T-helper 22 cell (primary cell): ENCODE data around the gene BACH2.
"Not testable (repeated sequence)": the region's sequence is repeated elsewhere in the genome, so short reads cannot be mapped to it uniquely, and the experiment has no call there.

ENCODE experiments used
- DNase-seq: peaks from one replicate; pipeline ENCODE4 v3.0.0-alpha.2; 2020; ENCODE audit warnings: low read depth

The BACH2 gene

GRCh38 chr6:90212274-90212673 is 84.4 kb downstream of the BACH2 start:
- DNase-seq = no peak

GRCh38 chr6:90209527-90209926 is 87.1 kb downstream of the BACH2 start:
- DNase-seq = no peak

- not testable (repeated sequence) for DNase-seq
Observed at GRCh38 chr6:90208690-90209089, 88.0 kb downstream of the BACH2 start.

- DNase-seq = no peak
Observed at GRCh38 chr6:90204327-90205056, 92.2 kb downstream of the BACH2 start.

DNA sequence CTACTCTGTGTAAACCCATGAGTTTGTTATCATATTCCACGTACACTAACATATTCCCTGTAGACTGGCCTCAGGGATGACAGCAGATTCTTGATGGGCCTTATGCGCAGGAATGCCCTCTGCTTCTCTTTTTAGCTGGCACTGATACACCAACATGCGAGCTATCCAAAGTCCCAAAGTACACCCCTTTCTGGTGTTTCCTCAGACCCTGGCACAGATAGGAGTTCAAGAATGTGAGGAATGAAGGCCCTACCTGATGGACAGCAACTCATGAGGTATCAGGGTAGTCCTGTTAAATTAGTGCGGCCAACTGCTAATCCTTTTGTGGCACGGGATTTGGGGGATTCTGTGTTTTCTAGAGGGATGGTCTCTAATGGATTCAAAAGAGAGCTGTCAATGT is 93.0 kb downstream of the BACH2 start:
- no peak for DNase-seq

- DNase-seq = no peak
Observed at GRCh38 chr6:90202156-90202555, 94.5 kb downstream of the BACH2 start.

DNA sequence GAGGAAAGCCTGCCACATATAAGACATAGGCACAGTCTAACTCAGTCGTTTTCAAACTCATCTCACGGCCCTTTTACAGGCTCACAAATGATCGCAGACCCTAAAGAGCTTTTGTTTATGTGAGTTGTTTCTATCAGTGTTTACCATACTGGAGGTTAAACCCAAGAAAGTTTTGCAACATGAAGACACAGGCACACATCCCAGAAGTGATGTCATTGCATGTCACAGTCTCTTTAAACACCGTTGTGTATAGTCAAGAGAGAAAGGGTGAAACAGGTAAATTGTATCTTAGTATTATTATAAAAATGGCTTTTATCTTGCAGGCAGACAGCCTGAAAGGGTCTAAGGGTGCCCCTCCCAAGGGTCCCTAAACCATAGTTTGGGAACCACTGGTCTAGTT is 96.7 kb downstream of the BACH2 start:
- no peak for DNase-seq

- DNase-seq = no peak
Observed at GRCh38 chr6:90198758-90199425, 97.8 kb downstream of the BACH2 start.

GRCh38 chr6:90197854-90198496 is 98.7 kb downstream of the BACH2 start:
- no peak for DNase-seq

- DNase-seq = no peak
Observed at GRCh38 chr6:90195094-90195829, 101.4 kb downstream of the BACH2 start.

GRCh38 chr6:90194371-90194841 is 102.2 kb downstream of the BACH2 start:
- no peak for DNase-seq

DNA sequence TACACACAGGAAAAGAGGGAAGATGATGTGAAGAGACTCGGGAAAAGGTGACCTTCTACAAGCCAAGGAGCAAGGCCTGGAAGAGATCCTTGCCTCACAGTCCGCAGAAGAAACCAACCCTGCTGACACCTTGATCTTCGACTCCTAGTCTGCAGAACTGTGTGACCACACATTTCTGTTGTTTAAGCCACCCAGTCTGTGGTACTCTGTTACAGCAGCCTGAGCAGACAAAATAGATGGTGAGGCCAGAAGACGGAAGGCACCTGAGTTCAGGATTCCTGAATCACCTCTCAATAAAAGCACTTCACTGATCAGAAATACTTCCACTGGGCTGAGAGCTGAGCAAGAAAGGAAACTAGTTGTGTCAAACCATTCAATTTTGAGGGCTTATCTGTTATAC is 103.3 kb downstream of the BACH2 start:
- no peak for DNase-seq

- no peak for DNase-seq
Observed at GRCh38 chr6:90192857-90193256, 103.8 kb downstream of the BACH2 start.

DNA sequence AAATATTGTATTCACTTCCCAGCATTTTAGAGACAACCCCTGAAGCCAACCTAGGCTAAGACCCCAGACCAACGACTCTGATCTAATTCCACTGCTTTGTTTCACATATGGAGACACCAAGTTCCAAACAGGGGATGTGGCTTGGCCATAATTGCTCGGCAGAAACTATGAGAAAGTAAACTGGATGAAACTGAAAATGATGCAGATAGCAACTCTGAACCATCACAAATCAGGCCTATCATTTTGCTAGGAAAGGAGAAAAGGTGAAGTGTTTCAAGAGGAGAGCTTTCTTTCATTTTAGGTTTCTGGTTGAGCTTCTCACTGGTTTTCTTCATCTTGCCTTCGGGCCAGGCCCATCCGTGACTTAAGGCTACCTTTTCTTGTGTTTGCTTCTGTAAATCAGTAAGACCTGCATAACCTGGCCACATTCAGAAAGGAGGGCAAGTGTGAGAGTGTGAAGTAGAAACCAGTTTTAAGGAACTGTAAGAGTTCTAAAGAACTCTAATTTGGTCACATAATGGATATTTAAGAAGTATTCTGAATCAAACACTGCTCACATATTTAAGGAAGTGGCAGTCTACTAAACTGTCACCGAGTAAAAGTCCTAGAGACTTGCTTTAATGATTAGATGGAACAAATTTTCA is 105.8 kb downstream of the BACH2 start:
- no peak for DNase-seq

- DNase-seq = no peak
Observed at GRCh38 chr6:90190131-90190530, 106.5 kb downstream of the BACH2 start.

DNA sequence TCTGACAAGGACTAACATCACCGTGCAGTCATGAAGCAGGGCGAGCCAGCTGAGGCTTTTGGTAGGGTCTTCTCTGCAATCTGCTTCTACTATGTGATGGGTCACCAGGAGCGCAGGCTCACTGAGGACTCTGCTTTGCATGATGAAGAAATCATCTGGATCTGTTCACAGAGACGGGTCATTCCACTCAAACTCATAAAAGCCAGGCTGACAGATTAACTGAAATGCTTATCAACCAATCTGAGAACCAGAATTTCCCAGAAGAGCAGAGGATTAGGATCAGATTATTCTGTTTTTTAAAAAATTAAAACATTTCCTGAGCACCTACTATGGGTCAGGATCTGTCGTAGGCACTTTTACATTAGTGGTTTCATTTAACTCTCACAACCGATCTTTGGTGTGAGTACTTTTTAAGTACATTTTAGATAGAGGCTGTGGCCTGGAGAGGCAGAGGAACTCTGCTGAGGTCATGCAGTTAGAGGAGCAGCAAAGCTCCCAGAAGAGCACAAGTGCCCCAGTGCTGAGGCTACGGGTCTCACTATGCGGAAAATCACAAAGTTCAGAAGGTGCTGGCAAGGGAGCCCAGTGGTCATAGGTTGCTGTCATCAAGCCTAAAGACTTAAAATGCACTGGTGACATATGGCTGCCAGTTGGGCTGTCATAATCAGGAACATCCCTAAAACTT is 109.1 kb downstream of the BACH2 start:
- DNase-seq = no peak

DNA sequence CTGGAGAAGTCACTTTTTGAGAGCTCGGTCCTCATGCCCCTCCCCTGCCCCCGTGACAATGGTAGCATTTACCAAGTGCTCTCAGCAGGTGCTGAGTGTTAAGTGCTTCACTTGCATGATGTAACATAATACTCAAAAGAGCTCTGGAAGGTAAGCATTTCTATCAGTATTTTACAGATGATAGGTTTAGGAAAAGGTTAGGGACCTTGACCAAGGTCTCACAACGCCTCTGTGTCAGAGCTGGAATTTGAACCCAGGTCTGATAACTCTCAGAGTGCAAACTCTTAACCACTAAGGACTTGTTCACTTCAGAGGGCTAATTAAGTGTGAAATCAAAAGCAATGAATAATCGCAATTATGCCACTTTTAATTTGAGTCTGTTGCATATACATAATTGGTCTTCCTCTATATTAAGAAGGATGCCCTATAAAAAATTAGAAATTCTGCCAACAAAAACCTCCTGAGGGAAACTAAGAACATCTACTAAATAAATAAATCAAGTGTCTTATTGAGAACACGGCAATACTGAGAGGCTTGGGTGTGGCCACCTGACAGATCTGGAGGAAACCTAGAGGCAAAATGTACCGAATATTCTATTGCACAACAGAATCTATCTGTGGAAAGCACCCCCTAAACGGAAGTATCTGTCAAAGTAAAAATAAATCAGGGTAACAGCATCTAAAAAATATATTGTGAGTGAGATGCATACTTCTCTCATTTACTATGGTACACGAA is 109.8 kb downstream of the BACH2 start:
- DNase-seq = no peak

DNA sequence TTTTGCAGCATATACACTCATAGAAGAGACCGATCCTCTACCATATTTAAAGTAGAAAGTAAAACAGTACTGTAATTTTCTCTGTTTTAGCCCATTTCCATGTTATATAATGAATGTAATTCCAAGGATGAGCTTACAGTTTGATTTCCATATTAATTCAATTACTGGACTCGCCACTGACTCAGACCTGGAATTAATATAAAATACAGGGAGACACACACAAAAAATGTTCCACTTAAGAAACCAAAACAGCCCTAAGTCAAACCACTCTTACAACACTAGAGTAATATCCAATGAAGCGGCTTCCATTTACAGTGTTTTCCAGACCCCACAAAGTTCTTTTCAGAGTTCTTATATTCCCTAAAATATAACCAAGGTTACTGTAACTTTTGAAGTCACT is 110.6 kb downstream of the BACH2 start:
- no peak for DNase-seq

DNA sequence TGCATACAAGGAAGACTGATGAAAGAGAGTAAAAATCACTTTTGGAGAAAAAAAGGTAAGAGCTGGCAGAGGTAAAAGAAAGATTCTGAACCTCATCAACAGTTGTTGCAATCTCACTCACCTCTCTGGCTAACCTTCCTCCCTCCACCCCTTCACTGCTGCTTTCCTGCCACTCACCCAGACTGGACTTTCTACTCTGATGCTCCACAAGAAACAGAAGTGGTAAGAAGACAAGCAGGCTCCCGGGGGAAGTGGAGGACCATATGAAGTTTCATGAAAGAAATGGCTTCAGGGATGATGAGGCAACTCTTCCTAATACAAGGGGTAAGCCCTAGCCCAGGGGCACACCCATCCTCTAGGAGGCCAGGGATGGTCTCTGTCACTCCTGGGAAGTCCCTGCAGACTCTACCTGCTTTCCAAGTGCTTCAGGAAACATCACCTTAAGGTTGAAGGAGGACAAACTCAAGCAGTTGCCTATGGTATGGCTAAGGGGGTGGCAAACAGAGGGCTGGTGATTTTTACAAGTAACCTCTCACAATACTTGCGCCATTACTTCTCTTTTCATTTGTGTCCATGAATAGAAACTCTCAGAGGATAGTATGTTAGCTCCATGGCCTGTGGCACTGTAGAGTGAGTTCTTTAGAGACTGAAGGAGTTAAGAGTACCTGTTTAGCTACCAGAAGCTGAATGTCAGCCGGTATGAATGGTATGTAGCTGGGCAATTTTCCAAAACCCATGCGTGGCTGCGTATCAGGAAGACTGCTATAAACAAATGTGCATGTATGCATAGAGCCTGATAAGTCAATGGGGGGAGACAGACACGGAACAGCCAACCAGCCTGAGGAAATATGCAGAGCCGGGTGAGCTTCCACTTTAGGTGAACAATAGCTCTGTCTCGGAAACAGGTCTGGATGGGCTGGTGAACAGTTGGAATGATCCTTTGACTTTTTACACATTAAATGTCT is 112.0 kb downstream of the BACH2 start:
- no peak for DNase-seq
